Stimulated activated CD4-positive, alpha-beta T cell treated with anti-CD3 and anti-CD28 coated beads, Interleukin-1b, Interleukin-23, amount 100 ng/mL, for 48 hours (primary cell): ENCODE data around the gene LIMCH1.

ENCODE experiments used
- DNase-seq: peaks from one replicate; pipeline ENCODE4 v3.0.0-alpha.2; 2020

LIMCH1 gene

DNA sequence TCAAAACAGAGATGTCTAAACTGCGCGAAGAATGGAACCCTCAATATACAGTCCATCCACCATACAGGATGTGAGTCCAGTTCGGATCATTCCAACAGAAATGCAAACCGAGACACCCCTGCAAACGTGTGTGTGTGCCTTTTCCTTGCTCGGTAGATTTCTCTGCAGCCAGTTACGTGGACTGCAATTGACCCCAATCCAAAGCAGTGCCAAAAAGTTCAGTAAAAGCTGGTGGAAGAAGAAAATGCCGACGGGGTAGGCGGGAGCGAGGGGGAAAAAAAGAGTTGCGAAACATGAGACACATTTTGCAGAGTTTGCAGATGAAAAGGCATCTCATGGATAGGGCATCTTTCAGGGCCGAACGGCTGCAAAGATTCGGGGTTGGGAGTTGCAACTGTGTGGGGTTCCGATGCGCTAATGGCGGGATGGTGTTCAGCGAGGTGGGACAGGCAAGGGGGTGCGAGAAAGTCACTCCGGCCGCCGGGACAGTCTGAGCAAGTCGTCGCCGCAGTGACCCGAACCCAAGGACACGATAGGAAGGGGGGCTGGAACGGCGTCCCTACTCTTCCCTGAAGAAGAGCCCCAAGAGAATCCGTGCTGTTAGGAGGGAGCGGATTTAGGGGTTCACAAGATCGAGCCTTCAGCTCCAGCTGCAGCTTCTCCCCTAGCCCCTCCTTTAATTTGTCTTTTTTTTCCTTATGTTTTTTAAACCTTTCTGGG, 206.8 kb downstream of the LIMCH1 start:
- no peak for DNase-seq

DNA sequence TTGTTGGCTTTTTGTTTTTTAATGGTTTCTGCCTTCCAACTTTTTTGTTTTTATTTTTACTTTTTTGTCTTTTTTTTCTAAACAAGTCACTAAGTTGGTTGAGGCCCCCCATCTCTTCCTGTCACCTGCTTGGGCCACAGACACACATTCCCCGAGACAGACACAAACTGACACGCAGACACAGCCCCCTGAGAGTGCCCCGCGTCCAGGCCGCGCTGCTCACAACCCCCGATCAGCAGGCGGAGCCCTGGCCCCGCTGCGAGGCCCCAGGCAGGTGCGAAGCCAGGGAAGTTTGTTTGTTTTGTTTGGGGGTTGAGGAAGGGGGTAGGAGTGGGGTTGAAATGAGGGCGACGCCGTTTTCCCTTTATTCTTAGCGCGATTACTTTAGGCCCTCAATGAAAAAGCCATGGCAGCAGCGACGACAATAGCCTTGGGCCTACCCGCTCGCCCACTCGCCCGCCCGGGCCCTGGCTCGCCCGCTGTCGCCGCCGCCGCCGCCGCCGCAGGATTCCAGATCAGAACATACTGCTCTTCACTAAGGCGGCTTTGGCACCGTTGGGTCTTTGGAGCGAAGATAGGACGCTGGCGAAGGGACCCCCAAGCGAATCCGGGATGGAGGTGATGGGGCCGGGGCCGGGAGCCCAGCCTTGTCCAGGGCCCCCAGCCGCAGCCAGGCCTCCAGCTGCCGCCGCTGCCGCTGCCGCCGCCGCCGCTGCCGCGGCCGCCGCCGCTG, 207.5 kb downstream of the LIMCH1 start:
- DNase-seq, result no peak

DNA sequence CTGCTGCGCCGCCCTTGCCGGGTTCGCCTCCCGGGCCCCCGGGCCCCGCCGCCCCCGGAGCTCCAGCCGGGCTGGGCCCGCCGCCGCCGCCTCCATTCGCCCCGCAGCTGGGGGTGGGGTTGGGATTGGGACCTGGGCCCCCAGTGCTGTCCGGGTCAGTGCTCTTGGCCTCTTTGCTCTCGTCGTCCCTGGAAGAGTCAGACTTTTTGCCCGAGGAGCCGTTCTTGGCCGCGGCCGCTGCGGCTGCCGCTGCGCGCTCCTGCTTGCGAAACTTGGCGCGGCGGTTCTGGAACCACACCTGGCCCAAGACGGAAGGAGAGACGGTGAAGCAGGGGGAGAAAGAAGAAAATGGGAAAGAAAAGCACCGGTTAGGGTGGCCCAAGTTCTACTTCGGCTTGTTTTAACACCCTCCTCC, 208.1 kb downstream of the LIMCH1 start:
- DNase-seq, result no peak

DNA sequence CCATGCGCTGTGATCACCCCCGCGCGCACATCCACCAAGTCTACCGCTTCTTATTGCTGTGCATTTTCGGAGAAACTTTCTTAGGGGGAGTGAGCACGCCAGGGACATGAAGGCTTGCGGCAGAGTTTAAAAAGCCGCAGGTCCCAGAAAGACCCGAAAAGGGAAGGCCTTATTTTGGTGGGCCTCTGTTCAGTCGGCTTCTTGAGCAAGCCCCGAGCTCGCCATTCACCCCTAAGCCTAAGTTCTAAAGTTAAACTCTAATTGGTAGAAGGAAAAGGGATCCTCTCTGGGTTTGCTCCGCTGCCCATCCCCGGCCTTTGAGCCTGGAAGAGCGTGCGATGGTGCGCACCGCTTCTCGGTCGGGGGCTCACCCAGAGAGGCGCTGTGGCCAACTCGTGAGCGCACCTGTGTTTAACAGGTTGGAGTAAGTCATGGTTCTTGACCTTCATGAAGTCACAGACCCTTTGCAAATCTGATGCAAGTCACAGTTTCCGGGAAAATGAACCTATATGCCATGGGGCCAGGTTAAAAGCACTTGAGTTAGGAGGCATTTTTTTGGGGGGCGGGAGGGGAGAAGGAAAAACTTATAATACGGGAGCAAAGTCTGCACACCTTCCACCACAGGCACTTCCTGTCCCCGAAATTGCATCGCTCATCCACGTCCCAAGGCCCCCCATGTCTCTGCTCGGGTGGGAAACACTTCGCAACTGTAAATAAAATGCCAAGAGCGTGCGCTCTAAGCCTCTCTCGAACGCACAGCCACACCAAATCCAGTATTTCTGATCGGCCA, 208.7 kb downstream of the LIMCH1 start:
- no peak for DNase-seq

DNA sequence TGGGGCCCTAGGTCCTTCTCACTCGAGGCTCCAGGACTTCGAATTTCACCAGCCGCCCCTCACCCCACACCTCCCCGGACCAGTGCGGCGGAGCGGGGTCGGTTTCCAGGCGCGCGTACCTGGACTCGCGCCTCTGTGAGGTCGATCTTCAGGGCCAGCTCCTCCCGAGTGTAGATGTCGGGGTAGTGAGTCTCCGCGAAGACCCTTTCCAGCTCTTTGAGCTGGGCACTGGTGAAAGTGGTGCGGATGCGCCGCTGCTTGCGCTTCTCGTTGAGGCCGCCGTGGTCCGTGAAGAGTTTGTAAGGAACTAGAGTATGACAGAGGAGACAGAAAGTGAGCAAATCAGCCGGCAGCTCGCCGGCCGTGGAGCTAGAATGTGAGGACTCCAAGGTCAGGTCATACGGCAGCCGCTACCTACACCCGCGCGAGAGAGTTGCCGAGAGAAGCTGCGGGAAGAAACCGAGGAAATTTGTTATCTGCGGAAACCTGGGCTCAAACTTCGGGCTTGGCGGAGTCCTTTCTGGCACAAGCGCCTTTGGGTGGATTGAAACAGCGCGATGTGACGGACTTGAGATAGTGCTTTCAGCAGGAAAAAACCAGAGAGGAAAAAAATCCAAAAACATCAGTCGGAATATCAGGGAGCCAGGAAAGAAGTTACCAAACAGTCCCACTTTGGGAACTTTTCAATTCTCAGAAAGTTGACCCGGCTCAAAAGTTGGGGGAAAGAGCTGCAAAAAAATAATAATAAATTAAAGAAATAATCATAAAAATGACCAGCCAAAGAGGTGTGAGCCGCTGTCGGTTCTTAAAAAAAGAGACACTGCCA, 209.5 kb downstream of the LIMCH1 start:
- DNase-seq, result no peak

DNA sequence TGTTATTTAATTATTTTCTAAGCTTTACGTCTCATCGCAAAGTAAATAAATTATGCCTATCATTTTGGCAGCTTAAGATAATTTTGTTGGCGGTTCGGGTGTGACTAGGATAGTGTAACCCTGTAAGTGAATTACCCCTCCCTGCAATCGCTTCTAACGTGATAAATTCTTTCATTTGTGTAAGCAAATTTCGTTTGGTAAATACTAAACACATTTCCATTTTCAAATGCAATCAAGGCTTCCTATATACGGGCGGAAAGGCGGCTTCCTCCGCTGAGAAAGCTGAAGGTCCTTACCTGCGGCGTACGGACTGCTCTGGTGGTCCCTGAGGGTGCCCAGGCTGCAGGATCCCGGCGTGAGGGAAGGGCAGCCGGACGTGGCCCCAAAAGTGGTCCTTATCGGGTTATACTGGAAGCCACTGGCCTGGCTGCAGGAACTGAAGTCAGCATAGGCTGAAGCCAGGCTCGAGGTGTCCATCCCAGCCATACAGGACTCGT, 210.2 kb downstream of the LIMCH1 start:
- no peak for DNase-seq

DNA sequence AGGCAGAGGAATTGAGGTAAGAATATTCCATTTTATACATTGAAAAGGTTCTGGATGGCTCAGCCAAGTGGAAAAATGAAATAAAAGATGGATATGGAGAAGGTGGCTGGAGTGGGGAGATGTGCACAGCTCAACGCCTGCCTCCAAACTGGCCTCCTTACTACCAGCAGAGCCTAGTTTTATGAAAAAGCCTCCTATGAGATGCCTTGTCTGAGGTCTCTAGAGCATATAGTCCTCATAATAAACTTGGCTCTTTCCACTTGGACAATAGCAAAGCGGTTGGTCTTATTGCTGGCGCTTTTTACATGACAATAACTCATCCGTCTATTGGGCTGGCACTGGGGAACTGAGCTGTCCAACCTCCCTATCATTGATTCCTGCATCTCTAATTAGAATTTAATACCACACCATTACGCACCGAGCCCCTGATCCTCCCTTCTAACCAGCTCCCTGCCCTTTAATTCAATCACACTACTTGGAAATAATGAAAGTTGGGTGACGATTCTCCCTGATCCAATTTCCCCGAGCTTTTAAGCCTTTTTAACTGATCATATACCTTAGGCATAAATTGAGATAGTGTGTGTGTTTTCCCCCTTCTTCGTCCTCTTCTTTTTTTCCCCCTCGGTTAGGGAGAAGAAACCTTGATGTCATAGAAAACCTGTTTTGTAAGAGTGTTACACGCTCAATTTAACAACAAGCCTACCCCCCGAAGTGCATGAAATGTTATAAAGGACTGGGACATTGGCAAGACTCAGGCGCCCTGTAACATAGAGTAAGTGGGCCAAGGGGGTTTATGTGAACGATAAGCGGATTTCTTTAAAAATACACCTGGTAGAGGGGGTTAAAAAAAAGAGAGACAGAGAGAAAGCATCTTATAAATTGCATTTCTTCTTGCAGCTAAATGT, 210.9 kb downstream of the LIMCH1 start, which contains the start of gene PHOX2B:
TSS of gene PHOX2B (minus strand) at position 155 of the 905 bp plus-strand sequence. CDS start at position 40, 115 bp downstream.
- DNase-seq, result no peak

DNA sequence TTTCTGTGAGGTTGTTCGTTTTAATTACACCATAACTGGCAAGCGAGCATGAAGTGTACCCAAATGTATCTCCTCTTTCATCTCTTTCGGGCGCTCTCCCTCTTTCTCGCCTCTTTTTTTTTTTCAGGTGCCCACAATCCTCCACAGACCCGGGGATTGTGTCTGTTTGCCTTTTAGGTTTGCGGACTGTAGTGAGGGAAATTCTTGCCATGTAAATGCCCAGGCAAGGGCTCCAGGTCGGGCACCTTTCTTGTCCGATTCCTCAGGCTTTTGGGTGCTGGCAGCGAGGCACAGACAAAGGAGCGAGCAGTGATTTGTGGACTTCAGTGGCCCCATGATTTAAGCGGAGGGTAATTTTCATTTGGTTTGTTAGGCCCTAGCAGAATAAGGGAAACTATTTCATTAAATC, 211.7 kb downstream of the LIMCH1 start:
- DNase-seq, result no peak
